ENCODE results near the gene DEFB124. TPM values are rescaled to one million over a fixed set of nuclear protein-coding genes. Genes with fewer than 3 reads are reported as not detected.

DEFB124 gene
- total RNA-seq, 2 donors from 2014 or later = not detected

Other genes with a start within 250 kb of the DEFB124 start
- gene DEFB115, start 217.5 kb downstream of the DEFB124 start, total RNA-seq = not detected
- not detected for gene DEFB116, start 166.5 kb downstream of the DEFB124 start, total RNA-seq
- not detected for gene DEFB118, start 106.5 kb downstream of the DEFB124 start, total RNA-seq
- not detected for gene DEFB119, start 84.5 kb downstream of the DEFB124 start, total RNA-seq
- gene DEFB121, start 68.9 kb downstream of the DEFB124 start, total RNA-seq = not detected
- gene DEFB123, start 34.5 kb downstream of the DEFB124 start, total RNA-seq = not detected
- gene REM1, start 161 bp upstream of the DEFB124 start, total RNA-seq = not detected
- 100 to 1,000 TPM; 120 to 206 TPM for gene HM13, start 39.3 kb upstream of the DEFB124 start, total RNA-seq
- 100 to 1,000 TPM; 380 to 447 TPM for gene ID1, start 130.2 kb upstream of the DEFB124 start, total RNA-seq
- gene COX4I2, start 162.8 kb upstream of the DEFB124 start, total RNA-seq = not detected
- gene BCL2L1, start 247.7 kb upstream of the DEFB124 start, total RNA-seq = 10 to 100 TPM; 60.3 to 89.5 TPM